Measurements from ENCODE around the gene HINT2. TPM values are rescaled to one million over a fixed set of nuclear protein-coding genes. Genes with fewer than 3 reads are reported as not detected.

Gene HINT2
- total RNA-seq (10 to 100 TPM; 65.1 to 71.7 TPM), polyA plus RNA-seq (69.4 TPM)

DNA sequence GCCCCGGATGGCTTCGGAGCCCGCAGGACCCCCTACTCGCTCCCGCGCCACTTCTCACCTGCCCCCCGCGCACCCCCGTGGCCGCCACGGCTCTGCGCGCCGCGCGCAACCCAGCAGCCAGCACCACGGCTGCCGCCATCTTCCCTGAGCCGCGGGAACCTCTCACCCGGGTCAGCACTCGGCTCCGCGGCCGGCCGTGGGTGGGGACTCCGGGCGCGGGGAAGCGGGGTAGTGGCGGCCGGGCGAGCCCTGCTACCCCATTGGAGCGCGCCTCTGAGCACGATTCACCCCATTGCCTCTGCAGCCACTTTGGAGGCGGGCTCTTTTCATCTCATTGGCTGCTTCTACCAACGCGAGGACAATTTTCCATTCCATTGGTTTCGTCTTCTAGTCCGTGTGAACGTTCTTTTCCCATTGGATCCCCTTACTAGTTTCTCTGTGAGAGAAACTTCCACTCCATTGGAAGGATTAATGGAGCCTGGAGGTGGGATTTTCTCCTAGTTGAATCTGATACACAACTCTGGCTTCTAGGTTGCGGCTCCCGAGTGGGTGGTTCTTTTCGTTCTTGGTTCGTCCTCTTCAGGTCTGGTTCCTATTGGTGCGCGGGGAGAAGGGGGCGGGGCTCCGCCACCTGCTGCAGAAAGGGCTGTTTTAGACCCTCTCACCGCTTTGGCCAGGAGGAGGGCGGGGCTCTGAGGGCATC, at the start of gene HINT2:
Gene HINT2 (minus strand): TSS at position 202 of the 703 bp plus-strand sequence. CDS start 63 bp downstream, at position 139.
- peaks cover 0 to 10% (median 0%) of the 10 kb centered on the region in 3 donors for H3K36me3 Mint-ChIP-seq
- peak within 1 kb of the TSS; percentile 91 for H3K4me3 ChIP-seq (ENCODE audit: low read length)
- H3K27ac ChIP-seq (ENCODE audit: low read depth, low read length): peak within 1 kb of the TSS; percentile 65
- ChIA-PET CTCF (interaction anchor here (1.0 to 1.8 kb wide), 10 partner anchors 10 to 211 kb away, joined by 3 to 16 read pairs (median 4); partner anchors contain the start of gene FAM221B), POLR2A (interaction anchor here (0.6 to 1.1 kb wide), 6 partner anchors 14 to 323 kb away, joined by 3 to 8 read pairs (median 4); partner anchors contain the start of genes CREB3, FAM221B, TLN1 and TMEM8B)
- H3K27me3 ChIP-seq (ENCODE audit: insufficient read depth, low read length, poor library complexity, severe bottlenecking): no peaks in the 10 kb centered on the region
- peaks cover 29% of the 10 kb centered on the region for H3K4me1 ChIP-seq (ENCODE audit: insufficient read depth, low read length)
- H3K27me3 Mint-ChIP-seq: peaks cover 0 to 12% of the 10 kb centered on the region in 2 donors
- peaks cover 36 to 49% (median 43%) of the 10 kb centered on the region in 3 donors for H3K4me1 Mint-ChIP-seq
- H3K27ac Mint-ChIP-seq: peak within 1 kb of the TSS; percentile 91 to 97 (median 96)
- no peaks in the 10 kb centered on the region for H3K9me3 ChIP-seq (ENCODE audit: low read length)
- no peaks in the 10 kb centered on the region for H3K9me3 Mint-ChIP-seq
- peak; percentile 96 to 99 (median 96) for DNase-seq
- peak within 1 kb of the TSS; percentile 91 to 98 (median 96) for H3K4me3 Mint-ChIP-seq
- no peaks in the 10 kb centered on the region for H3K36me3 ChIP-seq (ENCODE audit: insufficient read depth, low read length)

DNA sequence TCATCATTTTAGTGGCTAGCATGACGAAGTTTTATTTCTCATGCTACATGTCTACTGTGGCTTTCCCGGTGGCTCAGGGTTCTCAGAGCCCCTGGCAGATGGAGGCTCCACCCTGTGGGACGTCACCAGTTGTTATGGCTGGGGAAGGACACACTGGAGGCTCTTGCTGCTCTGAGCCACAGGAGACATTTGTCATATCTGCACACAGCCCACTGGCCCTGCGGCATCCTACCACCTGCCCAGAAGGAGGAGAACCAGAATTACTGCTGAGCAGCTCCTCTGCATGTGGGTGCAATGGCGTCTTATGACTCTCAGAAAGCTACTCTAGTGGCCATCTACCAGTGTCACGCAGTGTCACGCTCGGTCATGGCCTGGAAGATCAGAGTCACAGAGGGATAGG, 48.7 kb upstream of the HINT2 start:
- Mint-ChIP-seq H3K36me3 (no peaks in the 10 kb centered on the region), H3K4me3 (no peak overlapping the region), H3K4me1 (peaks cover 0 to 4% (median 2%) of the 10 kb centered on the region in 3 donors), H3K27me3 (peaks cover 13 to 51% of the 10 kb centered on the region in 2 donors), H3K9me3 (no peaks in the 10 kb centered on the region), H3K27ac (no peak overlapping the region)
- ChIA-PET POLR2A (no interaction called here), CTCF (interaction anchor here (2.1 kb wide), 1 partner anchor 19 kb away, joined by 6 read pairs; no protein-coding TSS in a partner anchor)
- H3K27me3 ChIP-seq (ENCODE audit: insufficient read depth, low read length, poor library complexity, severe bottlenecking): peaks cover 3% of the 10 kb centered on the region
- H3K36me3 ChIP-seq (ENCODE audit: insufficient read depth, low read length): no peaks in the 10 kb centered on the region
- no peak overlapping the region for H3K4me3 ChIP-seq (ENCODE audit: low read length)
- H3K27ac ChIP-seq (ENCODE audit: low read depth, low read length): no peak overlapping the region
- no peaks in the 10 kb centered on the region for H3K9me3 ChIP-seq (ENCODE audit: low read length)
- H3K4me1 ChIP-seq (ENCODE audit: insufficient read depth, low read length): no peaks in the 10 kb centered on the region
- DNase-seq: no peak

DNA sequence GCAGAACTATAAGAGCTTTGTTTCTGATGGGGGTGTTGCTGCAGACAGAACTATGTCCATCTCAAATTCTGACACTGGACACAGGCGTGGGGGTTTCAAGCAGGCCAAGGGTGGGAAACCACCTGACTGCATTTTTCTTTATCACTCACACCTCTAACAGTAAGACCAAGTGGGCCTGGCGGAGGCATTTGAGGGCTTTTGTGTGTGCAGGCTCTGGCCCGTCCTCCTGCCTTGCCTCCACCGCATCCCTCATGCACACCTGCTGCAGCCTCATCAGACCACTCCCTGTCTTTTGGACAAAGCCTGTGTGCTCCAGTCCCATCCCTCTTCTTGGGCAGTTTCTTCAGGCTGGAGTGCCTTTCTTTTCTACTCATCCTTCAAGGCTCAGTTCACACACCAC, 47.5 kb upstream of the HINT2 start:
- Histone ChIP-seq H3K4me1 (ENCODE audit: insufficient read depth, low read length) (no peaks in the 10 kb centered on the region), H3K9me3 (ENCODE audit: low read length) (no peaks in the 10 kb centered on the region), H3K27ac (ENCODE audit: low read depth, low read length) (no peak overlapping the region), H3K36me3 (ENCODE audit: insufficient read depth, low read length) (no peaks in the 10 kb centered on the region), H3K4me3 (ENCODE audit: low read length) (no peak overlapping the region), H3K27me3 (ENCODE audit: insufficient read depth, low read length, poor library complexity, severe bottlenecking) (peaks cover 3% of the 10 kb centered on the region)
- Mint-ChIP-seq H3K27ac (no peak overlapping the region), H3K4me3 (no peak overlapping the region), H3K4me1 (peaks cover 0 to 6% (median 5%) of the 10 kb centered on the region in 3 donors), H3K36me3 (no peaks in the 10 kb centered on the region), H3K27me3 (peaks cover 15 to 44% of the 10 kb centered on the region in 2 donors), H3K9me3 (no peaks in the 10 kb centered on the region)
- CTCF ChIA-PET: interaction anchor here (2.1 kb wide), 1 partner anchor 20 kb away, joined by 6 read pairs; no protein-coding TSS in a partner anchor
- POLR2A ChIA-PET: no interaction called here
- DNase-seq: no peak

DNA sequence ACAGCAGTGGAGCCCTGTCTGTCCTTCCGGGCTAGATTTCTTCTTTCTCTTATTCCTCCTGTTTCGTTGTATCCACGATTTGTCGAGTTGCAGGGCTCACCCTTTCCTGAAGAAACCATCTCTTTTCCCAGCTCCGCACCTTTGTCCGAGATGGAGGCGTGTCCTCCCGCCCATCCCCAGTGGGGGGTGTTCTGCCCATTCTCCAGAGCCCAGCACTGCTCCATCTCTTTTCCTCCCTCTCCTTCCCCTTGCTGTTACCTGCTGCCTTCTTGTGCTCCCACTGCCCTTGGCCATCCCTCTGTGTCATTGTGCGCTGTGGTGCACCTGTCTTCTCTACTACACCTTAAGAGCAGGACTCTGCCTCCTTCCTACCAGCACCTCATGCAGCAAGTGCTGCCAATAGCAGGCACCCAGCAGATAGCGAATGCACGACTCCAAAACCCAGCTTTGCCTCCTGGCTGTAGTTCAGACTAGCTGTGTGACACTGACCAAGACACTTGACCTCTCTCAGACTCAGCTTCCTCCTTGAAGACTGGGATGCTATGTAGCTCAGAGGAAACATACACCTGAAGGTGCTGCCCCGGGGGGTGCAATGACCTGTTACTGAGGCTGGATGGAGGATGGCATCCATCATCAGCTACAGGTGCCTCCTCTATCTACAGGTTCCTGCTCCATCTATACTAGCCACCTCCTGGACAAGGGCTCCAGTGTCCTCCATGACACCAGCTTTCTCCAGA, 46.5 kb upstream of the HINT2 start:
- peaks cover 16 to 41% of the 10 kb centered on the region in 2 donors for H3K27me3 Mint-ChIP-seq
- H3K36me3 ChIP-seq (ENCODE audit: insufficient read depth, low read length): no peaks in the 10 kb centered on the region
- peaks cover 0 to 6% (median 5%) of the 10 kb centered on the region in 3 donors for H3K4me1 Mint-ChIP-seq
- H3K27ac Mint-ChIP-seq: peak overlapping the region in 1 of 8 donors; percentile 49
- H3K36me3 Mint-ChIP-seq: no peaks in the 10 kb centered on the region
- ChIA-PET CTCF (interaction anchor here (2.1 kb wide), 1 partner anchor 21 kb away, joined by 6 read pairs; no protein-coding TSS in a partner anchor), POLR2A (no interaction called here)
- H3K4me3 Mint-ChIP-seq: no peak overlapping the region
- H3K4me1 ChIP-seq (ENCODE audit: insufficient read depth, low read length): no peaks in the 10 kb centered on the region
- no peak for DNase-seq
- H3K27ac ChIP-seq (ENCODE audit: low read depth, low read length): no peak overlapping the region
- H3K4me3 ChIP-seq (ENCODE audit: low read length): no peak overlapping the region
- peaks cover 3% of the 10 kb centered on the region for H3K27me3 ChIP-seq (ENCODE audit: insufficient read depth, low read length, poor library complexity, severe bottlenecking)
- H3K9me3 ChIP-seq (ENCODE audit: low read length): no peaks in the 10 kb centered on the region
- H3K9me3 Mint-ChIP-seq: no peaks in the 10 kb centered on the region

DNA sequence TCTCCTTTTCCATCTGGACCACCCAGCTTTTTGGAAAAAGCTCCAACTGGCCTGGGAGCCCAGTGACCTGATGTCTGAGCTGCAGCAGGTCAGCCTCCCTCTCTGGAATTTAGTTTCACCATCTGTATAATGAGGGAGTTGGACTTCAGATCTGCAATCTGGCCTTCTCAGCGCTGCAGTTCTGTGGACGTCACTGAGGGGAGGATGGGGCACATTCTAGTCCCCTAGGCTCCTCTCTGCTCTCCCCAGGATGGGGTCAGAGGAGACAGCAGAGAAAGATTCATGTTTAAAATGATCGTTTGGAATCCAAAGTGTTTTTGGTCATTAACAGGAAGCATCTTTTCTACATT, 45.1 kb upstream of the HINT2 start:
- ChIA-PET CTCF (interaction anchor here (1.2 kb wide), 1 partner anchor 18 kb away, joined by 3 read pairs; no protein-coding TSS in a partner anchor), POLR2A (no interaction called here)
- Mint-ChIP-seq H3K36me3 (no peaks in the 10 kb centered on the region), H3K27ac (no peak overlapping the region), H3K27me3 (peaks cover 15 to 33% of the 10 kb centered on the region in 2 donors), H3K4me1 (peaks cover 0 to 6% (median 5%) of the 10 kb centered on the region in 3 donors), H3K9me3 (no peaks in the 10 kb centered on the region), H3K4me3 (no peak overlapping the region)
- H3K27me3 ChIP-seq (ENCODE audit: insufficient read depth, low read length, poor library complexity, severe bottlenecking): peaks cover 3% of the 10 kb centered on the region
- DNase-seq: no peak
- H3K36me3 ChIP-seq (ENCODE audit: insufficient read depth, low read length): no peaks in the 10 kb centered on the region
- H3K9me3 ChIP-seq (ENCODE audit: low read length): no peaks in the 10 kb centered on the region
- H3K4me1 ChIP-seq (ENCODE audit: insufficient read depth, low read length): no peaks in the 10 kb centered on the region
- H3K4me3 ChIP-seq (ENCODE audit: low read length): no peak overlapping the region
- no peak overlapping the region for H3K27ac ChIP-seq (ENCODE audit: low read depth, low read length)

DNA sequence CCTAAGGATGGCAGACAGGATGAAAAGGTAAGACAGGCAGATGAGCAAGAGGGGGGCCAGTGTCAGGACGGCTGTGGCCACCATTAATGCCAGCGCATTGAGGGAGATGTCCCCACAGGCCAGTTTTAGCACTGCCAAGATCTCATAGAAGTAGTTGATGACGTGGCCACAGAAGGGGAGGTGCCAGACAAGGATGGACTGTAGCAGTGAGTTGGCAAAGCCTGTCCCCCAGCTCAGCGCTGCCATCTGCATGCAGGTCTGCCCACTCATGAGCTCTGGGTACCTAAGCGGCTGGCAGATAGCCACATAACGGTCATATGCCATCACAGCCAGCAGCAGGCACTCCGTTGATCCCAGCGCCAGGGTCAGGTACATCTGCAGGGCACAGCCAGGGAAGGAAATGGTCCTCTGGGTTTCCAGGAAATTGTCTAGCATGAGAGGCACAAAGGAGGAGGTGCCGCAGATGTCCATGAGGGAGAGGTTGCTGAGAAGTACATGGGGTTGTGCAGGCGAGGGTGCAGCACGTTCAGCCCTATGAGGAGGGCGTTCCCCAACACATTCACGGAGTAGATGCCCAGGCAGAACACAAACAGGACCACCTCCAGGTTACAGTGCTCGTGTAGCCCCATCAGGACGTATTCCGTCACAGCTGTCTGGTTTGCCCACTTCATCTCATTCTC, 44.6 kb upstream of the HINT2 start:
- H3K36me3 Mint-ChIP-seq: no peaks in the 10 kb centered on the region

DNA sequence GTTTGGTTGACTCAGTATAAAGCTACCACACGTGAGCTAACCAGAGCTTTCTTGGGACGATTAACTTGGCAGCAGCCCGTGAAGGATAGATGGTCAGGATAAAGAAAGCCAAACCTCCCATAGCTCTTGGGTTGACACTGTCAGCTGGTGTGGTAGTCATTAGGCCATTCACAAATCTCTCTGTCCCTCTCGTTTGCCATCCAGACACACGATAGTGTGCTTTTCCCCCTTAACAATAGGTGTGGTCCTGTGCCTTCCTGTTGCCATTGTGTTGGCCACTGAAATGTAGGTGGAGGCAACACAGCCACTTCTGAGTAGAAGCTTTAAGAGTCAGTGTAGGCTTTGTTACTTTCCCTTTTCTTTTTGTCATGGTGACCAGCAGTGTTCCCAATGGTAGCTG, 43.6 kb upstream of the HINT2 start:
- Mint-ChIP-seq H3K9me3 (no peaks in the 10 kb centered on the region), H3K4me1 (peaks cover 0 to 6% (median 5%) of the 10 kb centered on the region in 3 donors), H3K27me3 (peaks cover 7 to 25% of the 10 kb centered on the region in 2 donors), H3K27ac (peak overlapping the region in 3 of 8 donors; percentile 52 to 70 (median 68)), H3K36me3 (no peaks in the 10 kb centered on the region), H3K4me3 (no peak overlapping the region)
- Histone ChIP-seq H3K4me1 (ENCODE audit: insufficient read depth, low read length) (no peaks in the 10 kb centered on the region), H3K4me3 (ENCODE audit: low read length) (no peak overlapping the region), H3K9me3 (ENCODE audit: low read length) (no peaks in the 10 kb centered on the region), H3K27me3 (ENCODE audit: insufficient read depth, low read length, poor library complexity, severe bottlenecking) (no peaks in the 10 kb centered on the region), H3K36me3 (ENCODE audit: insufficient read depth, low read length) (no peaks in the 10 kb centered on the region), H3K27ac (ENCODE audit: low read depth, low read length) (no peak overlapping the region)
- ChIA-PET CTCF (interaction anchor here (0.8 to 1.3 kb wide), 2 partner anchors 11 to 24 kb away, joined by 3 to 4 read pairs; no protein-coding TSS in a partner anchor), POLR2A (no interaction called here)
- no peak for DNase-seq

More for the DNA sequence above, 44.6 kb upstream of the HINT2 start:
- CTCF ChIA-PET: interaction anchor here (1.2 to 1.3 kb wide), 2 partner anchors 19 to 23 kb away, joined by 3 read pairs; no protein-coding TSS in a partner anchor
- Histone ChIP-seq H3K4me3 (ENCODE audit: low read length) (no peak overlapping the region), H3K27me3 (ENCODE audit: insufficient read depth, low read length, poor library complexity, severe bottlenecking) (peaks cover 3% of the 10 kb centered on the region), H3K27ac (ENCODE audit: low read depth, low read length) (no peak overlapping the region), H3K9me3 (ENCODE audit: low read length) (no peaks in the 10 kb centered on the region), H3K4me1 (ENCODE audit: insufficient read depth, low read length) (no peaks in the 10 kb centered on the region), H3K36me3 (ENCODE audit: insufficient read depth, low read length) (no peaks in the 10 kb centered on the region)
- Mint-ChIP-seq H3K27ac (peak overlapping the region in 1 of 8 donors; percentile 64), H3K27me3 (peaks cover 12 to 31% of the 10 kb centered on the region in 2 donors), H3K4me3 (no peak overlapping the region), H3K4me1 (peaks cover 0 to 6% (median 5%) of the 10 kb centered on the region in 3 donors), H3K9me3 (no peaks in the 10 kb centered on the region)
- POLR2A ChIA-PET: no interaction called here
- no peak for DNase-seq
